Measurements from ENCODE around the gene TAB2.

Gene TAB2

DNA sequence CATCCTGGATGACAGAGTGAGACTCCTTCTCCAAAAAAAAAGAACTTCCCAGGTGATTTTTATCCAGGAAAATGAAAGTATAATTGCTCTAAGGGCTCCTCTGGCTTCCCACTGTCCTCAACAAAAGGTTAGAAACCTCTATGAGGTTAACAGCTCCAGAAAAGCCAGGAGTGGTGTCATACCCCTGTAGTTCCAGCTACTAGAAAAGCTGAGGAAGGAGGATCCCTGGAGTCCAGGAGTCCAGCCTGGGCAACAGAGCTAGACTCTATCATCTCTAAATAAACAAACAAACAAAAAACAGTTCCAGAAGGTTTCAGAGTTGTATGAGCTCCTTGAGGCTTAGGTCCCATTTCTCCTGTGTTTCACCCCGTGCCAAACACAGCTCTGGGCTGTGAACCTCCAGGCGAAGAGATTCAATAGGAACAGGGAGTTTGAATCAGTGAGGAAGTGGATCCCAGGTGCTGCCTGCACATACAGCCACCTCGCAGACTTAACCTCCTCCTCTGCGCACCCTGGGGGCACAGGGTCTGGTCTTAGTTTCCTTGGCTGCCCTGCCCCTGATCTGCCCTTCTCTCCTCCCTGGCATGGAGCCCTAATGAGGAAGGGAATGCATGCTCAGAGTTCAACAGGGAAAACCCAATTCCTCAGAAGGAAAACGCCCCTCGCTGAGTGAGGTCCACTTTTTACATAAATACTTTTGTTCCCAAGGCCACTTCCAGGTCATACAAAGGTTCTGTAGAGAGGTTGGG is 136.3 kb downstream of the TAB2 start:
- in situ Hi-C loops (cut with HindIII; ENCODE audit: low sequenced_read_pairs) = no loop called here
- DNase-seq (ENCODE audit: low read depth, low spot score) = no peak
- TF ChIP-seq CTCF (IDR thresholded peaks at IDR 0.05; ENCODE audit: low read depth, low read length) = no peak
- no peak overlapping the region for H3K4me3 ChIP-seq (ENCODE audit: low read depth, low read length)

DNA sequence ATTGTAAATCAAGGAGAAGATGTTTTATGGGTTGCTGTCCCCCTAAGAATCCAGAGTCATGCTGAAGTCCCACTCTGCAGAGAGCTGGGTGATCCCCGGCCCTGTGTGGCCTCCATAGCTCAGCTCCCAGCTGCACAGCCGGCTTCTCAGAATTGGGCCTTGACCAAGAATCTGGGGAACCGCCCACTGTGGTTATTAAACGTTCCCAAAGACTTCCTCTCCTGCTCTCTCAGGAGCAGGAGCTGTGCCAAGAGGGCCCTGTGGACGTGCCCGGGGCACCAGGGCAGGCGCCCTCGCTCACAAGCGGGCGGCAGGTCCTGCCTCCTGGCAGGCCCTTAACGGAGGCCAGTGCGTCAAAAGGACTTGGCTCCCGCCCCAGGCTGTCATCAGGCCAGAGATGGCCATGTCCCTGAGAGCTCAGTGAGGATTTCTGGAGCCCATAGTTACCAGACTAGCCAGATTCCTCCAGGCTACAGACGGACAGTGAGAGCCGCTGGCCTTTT is 136.9 kb downstream of the TAB2 start:
- TF ChIP-seq CTCF (IDR thresholded peaks at IDR 0.05; ENCODE audit: low read depth, low read length) = no peak
- no peak overlapping the region for H3K4me3 ChIP-seq (ENCODE audit: low read depth, low read length)
- DNase-seq (ENCODE audit: low read depth, low spot score) = peak; percentile 93
- in situ Hi-C loops (cut with HindIII; ENCODE audit: low sequenced_read_pairs) = no loop called here

- H3K4me3 ChIP-seq (ENCODE audit: low read depth, low read length) = no peak overlapping the region
- no peak for TF ChIP-seq CTCF (IDR thresholded peaks at IDR 0.05; ENCODE audit: low read depth, low read length)
- in situ Hi-C loops (cut with HindIII; ENCODE audit: low sequenced_read_pairs) = no loop called here
- no peak for DNase-seq (ENCODE audit: low read depth, low spot score)
These were observed 137.7 kb downstream of the TAB2 start for GRCh38 chr6:149455031-149455732.

GRCh38 chr6:149456311-149457021 is 139.0 kb downstream of the TAB2 start:
- no peak overlapping the region for H3K4me3 ChIP-seq (ENCODE audit: low read depth, low read length)
- in situ Hi-C loops (cut with HindIII; ENCODE audit: low sequenced_read_pairs) = no loop called here
- no peak for DNase-seq (ENCODE audit: low read depth, low spot score)
- TF ChIP-seq CTCF (IDR thresholded peaks at IDR 0.05; ENCODE audit: low read depth, low read length) = no peak

GRCh38 chr6:149457316-149457884 is 139.9 kb downstream of the TAB2 start:
- H3K4me3 ChIP-seq (ENCODE audit: low read depth, low read length) = no peak overlapping the region
- no peak for TF ChIP-seq CTCF (IDR thresholded peaks at IDR 0.05; ENCODE audit: low read depth, low read length)
- DNase-seq (ENCODE audit: low read depth, low spot score) = no peak
- in situ Hi-C loops (cut with HindIII; ENCODE audit: low sequenced_read_pairs) = no loop called here

DNA sequence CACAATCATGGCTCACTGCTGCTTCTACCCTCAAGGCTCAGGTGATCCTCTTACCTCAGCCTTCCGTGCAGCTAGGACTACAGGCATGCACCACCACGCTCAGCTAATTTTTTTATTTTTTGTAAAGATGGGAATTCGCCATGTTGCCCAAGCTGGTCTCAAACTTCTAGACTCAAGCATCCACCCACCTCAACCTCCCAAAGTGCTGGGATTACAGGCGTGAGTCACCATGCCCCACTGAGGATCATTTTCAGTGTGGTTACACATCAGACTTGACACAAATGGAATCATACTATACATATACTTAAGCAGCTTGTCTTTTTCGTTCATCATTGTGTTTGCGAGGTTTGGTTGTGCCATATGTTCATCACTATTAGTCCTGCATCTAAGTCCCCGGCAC is 140.7 kb downstream of the TAB2 start:
- in situ Hi-C loops (cut with HindIII; ENCODE audit: low sequenced_read_pairs) = no loop called here
- no peak for DNase-seq (ENCODE audit: low read depth, low spot score)
- H3K4me3 ChIP-seq (ENCODE audit: low read depth, low read length) = no peak overlapping the region
- no peak for TF ChIP-seq CTCF (IDR thresholded peaks at IDR 0.05; ENCODE audit: low read depth, low read length)

All from astrocyte of the spinal cord (primary cell).